Liver (tissue), 9 donors: ENCODE measurements around the gene DCAF8. TPM values are rescaled to one million over a fixed set of nuclear protein-coding genes. Genes with fewer than 3 reads are reported as not detected.

Experiments
- DNase-seq: peaks from one replicate; pipeline ENCODE4 v3.0.0-alpha.2; 2017; ENCODE audit warnings: low spot score
- H3K27ac ChIP-seq, 2 donors: one replicate each; pipeline ENCODE4 v1.7.0; 2013; ENCODE audit warnings: inconsistent platforms in 2 of 2, low read length in 2 of 2, control low read depth in 1 of 2, low read depth in 1 of 2, mild to moderate bottlenecking in 1 of 2
- H3K27me3 ChIP-seq, 4 donors: one replicate each; pipeline versions ENCODE4 v1.6.1 to v1.7.0; 2013; ENCODE audit warnings: low read length in 3 of 4, inconsistent platforms in 1 of 4, mild to moderate bottlenecking in 1 of 4, moderate library complexity in 1 of 4; ENCODE audit not compliant: control insufficient read depth in 4 of 4, insufficient read depth in 4 of 4
- H3K36me3 ChIP-seq, 4 donors: one replicate each; pipeline versions ENCODE4 v1.6.1 to v1.7.0; 2013; ENCODE audit warnings: low read length in 3 of 4, mild to moderate bottlenecking in 3 of 4, low read depth in 1 of 4, moderate library complexity in 1 of 4; ENCODE audit not compliant: control insufficient read depth in 4 of 4, insufficient read depth in 3 of 4
- H3K4me1 ChIP-seq, 4 donors: one replicate each; pipeline versions ENCODE4 v1.6.1 to v1.7.0; 2013; ENCODE audit warnings: low read length in 3 of 4, mild to moderate bottlenecking in 3 of 4, moderate library complexity in 1 of 4; ENCODE audit not compliant: control insufficient read depth in 4 of 4, insufficient read depth in 4 of 4
- H3K4me3 ChIP-seq, 3 donors: one replicate each; pipeline versions ENCODE4 v1.6.1 to v1.7.0; 2013; ENCODE audit warnings: low read length in 3 of 3, control low read depth in 1 of 3, low read depth in 1 of 3, mild to moderate bottlenecking in 1 of 3
- H3K9ac ChIP-seq, 2 donors: one replicate each; pipeline ENCODE4 v1.7.0; 2013; ENCODE audit warnings: low read length in 2 of 2, mild to moderate bottlenecking in 2 of 2, moderate library complexity in 2 of 2, control low read depth in 1 of 2, low read depth in 1 of 2
- H3K9me3 ChIP-seq, 4 donors: one replicate each; pipeline versions ENCODE4 v1.6.1 to v1.7.0; 2013; ENCODE audit warnings: low read length in 3 of 4; ENCODE audit not compliant: control insufficient read depth in 4 of 4
- EGR1 ChIP-seq, 2 donors: IDR thresholded peaks; 2 replicates each; pipeline ENCODE4 v1.6.1; 2016 to 2018; ENCODE audit warnings: antibody characterized with exemption in 2 of 2, low read depth in 2 of 2
- FOXA1 ChIP-seq: IDR thresholded peaks from 2 replicates; pipeline ENCODE4 v1.6.1; 2016; ENCODE audit warnings: antibody characterized with exemption
- FOXA2 ChIP-seq: IDR thresholded peaks from 2 replicates; pipeline ENCODE4 v1.6.1; 2016; ENCODE audit warnings: antibody characterized with exemption
- GABPA ChIP-seq, 2 donors: IDR thresholded peaks in 1 of 2; conservative IDR thresholded peaks in 1 of 2; 2 replicates each; pipeline ENCODE4 v1.6.1; 2016; ENCODE audit warnings: antibody characterized with exemption in 2 of 2, mild to moderate bottlenecking in 1 of 2, moderate library complexity in 1 of 2
- HNF4A ChIP-seq, 2 donors: conservative IDR thresholded peaks; 2 replicates each; pipeline ENCODE4 v1.6.1; 2016; ENCODE audit warnings: antibody characterized with exemption in 2 of 2, mild to moderate bottlenecking in 2 of 2
- HNF4G ChIP-seq: IDR thresholded peaks from 2 replicates; pipeline ENCODE4 v1.6.1; 2016; ENCODE audit warnings: antibody characterized with exemption
- JUND ChIP-seq, 2 donors: IDR thresholded peaks; 2 replicates each; pipeline ENCODE4 v1.6.1; 2016; ENCODE audit warnings: antibody characterized with exemption in 2 of 2
- NR2F2 ChIP-seq: IDR thresholded peaks from 2 replicates; pipeline ENCODE4 v1.6.1; 2016; ENCODE audit warnings: antibody characterized with exemption
- RAD21 ChIP-seq, 2 donors: IDR thresholded peaks; 2 replicates each; pipeline ENCODE4 v1.6.1; 2016; ENCODE audit warnings: antibody characterized with exemption in 2 of 2, mild to moderate bottlenecking in 2 of 2
- RXRA ChIP-seq, 2 donors: IDR thresholded peaks; 2 replicates each; pipeline ENCODE4 v1.6.1; 2017 to 2018; ENCODE audit warnings: antibody characterized with exemption in 2 of 2, mild to moderate bottlenecking in 1 of 2
- SP1 ChIP-seq: IDR thresholded peaks from 2 replicates; pipeline ENCODE4 v1.6.1; 2018; ENCODE audit warnings: antibody characterized with exemption, mild to moderate bottlenecking
- TAF1 ChIP-seq: conservative IDR thresholded peaks from 2 replicates; pipeline ENCODE4 v1.6.1; 2016; ENCODE audit warnings: antibody characterized with exemption, mild to moderate bottlenecking
- YY1 ChIP-seq: IDR thresholded peaks from 2 replicates; pipeline ENCODE4 v1.6.1; 2016; ENCODE audit warnings: antibody characterized with exemption, mild to moderate bottlenecking
- WGBS: extraction: QIAGEN DNeasy Blood & Tissue Kit; methylation state at CpG from one replicate; pipeline ENCODE4 v1.1.7; 2013; 5-methylcytosine and 5-hydroxymethylcytosine counted together
- polyA plus RNA-seq, 2 donors: library from polyadenylated mRNA; stranded (reverse) in 1 of 2; unstranded in 1 of 2; fragments of 200-250 nt in 1 of 2; fragments of >200 nt in 1 of 2; fragmentation: Nextera tagmentation in 1 of 2; extraction: Ambion mirVana in 1 of 2; gene quantifications; one replicate each; pipeline versions ENCODE4 v1.2.1 to v1.2.3, GENCODE V29; 2013 to 2015
- total RNA-seq, 2 donors: library from RNA; depleted of rRNA; stranded (reverse); fragments of >200 nt; gene quantifications; one replicate each; pipeline ENCODE4 v1.2.3, GENCODE V29; 2014
- TF ChIP-seq, protein P1 (sequence below): IDR thresholded peaks from 2 replicates; pipeline ENCODE4 v1.6.1; 2016; ENCODE audit warnings: antibody characterized with exemption, mild to moderate bottlenecking
- TF ChIP-seq, protein P2 (sequence below): IDR thresholded peaks from 2 replicates; pipeline ENCODE4 v1.6.1; 2016; ENCODE audit warnings: antibody characterized with exemption
- TF ChIP-seq, protein P3 (sequence below): IDR thresholded peaks from 2 replicates; pipeline ENCODE4 v1.6.1; 2016; ENCODE audit warnings: antibody characterized with exemption
- TF ChIP-seq, protein P4 (sequence below): IDR thresholded peaks from 2 replicates; pipeline ENCODE4 v1.6.1; 2016; ENCODE audit warnings: antibody characterized with exemption
- TF ChIP-seq, protein P5 (sequence below): fragments of 150-350 bp; IDR thresholded peaks from 2 replicates; pipeline ENCODE4 v1.5.1; 2017; ENCODE audit warnings: improper control_type of control experiment, low read depth, low read length; ENCODE audit not compliant: missing input control
- donor health status: healthy.
- donor health status: healthy.
- donor health status: healthy.
- donor health status: healthy.
- donor health status: healthy.

Gene DCAF8
- total and polyA plus RNA-seq, 4 donors = 80.3 to 199 (median 102) TPM

DNA sequence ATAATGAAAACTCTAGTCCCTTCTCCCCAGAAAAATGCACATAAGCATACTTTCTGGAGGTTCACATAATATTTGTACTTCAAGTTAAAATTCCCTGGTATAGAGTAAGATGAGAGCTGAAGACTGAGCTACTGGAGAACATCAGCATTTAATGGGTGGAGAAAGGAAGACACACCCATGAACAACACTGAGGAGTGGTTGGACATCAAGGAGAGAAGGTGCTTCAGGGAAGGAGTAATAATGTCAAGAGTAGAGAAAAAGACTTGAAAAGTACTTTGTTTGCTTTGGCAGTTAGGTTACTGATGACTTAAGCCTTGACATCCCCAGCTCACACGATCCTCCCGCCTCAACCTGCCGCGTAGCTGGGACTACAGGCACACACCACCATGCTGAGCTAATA lies 35.3 kb downstream of the DCAF8 start:
- Histone ChIP-seq H3K27me3 (no peaks in the 10 kb centered on the region), H3K27ac (no peak overlapping the region), H3K9ac (no peak overlapping the region), H3K4me1 (no peaks in the 10 kb centered on the region), H3K9me3 (no peaks in the 10 kb centered on the region), H3K36me3 (peaks cover 8 to 90% (median 84%) of the 10 kb centered on the region in 4 donors), H3K4me3 (no peak overlapping the region)
- DNase-seq = no peak
- WGBS = 90% methylated on average over 4 of the region's 4 CpGs
- TF ChIP-seq, protein P1, sequence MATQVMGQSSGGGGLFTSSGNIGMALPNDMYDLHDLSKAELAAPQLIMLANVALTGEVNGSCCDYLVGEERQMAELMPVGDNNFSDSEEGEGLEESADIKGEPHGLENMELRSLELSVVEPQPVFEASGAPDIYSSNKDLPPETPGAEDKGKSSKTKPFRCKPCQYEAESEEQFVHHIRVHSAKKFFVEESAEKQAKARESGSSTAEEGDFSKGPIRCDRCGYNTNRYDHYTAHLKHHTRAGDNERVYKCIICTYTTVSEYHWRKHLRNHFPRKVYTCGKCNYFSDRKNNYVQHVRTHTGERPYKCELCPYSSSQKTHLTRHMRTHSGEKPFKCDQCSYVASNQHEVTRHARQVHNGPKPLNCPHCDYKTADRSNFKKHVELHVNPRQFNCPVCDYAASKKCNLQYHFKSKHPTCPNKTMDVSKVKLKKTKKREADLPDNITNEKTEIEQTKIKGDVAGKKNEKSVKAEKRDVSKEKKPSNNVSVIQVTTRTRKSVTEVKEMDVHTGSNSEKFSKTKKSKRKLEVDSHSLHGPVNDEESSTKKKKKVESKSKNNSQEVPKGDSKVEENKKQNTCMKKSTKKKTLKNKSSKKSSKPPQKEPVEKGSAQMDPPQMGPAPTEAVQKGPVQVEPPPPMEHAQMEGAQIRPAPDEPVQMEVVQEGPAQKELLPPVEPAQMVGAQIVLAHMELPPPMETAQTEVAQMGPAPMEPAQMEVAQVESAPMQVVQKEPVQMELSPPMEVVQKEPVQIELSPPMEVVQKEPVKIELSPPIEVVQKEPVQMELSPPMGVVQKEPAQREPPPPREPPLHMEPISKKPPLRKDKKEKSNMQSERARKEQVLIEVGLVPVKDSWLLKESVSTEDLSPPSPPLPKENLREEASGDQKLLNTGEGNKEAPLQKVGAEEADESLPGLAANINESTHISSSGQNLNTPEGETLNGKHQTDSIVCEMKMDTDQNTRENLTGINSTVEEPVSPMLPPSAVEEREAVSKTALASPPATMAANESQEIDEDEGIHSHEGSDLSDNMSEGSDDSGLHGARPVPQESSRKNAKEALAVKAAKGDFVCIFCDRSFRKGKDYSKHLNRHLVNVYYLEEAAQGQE = no peak
- TF ChIP-seq NR2F2 (no peak), JUND (IDR thresholded peaks at IDR 0.05) (no peak), FOXA1 (no peak), GABPA (IDR thresholded peaks at IDR 0.05 in 1 of 2, conservative IDR thresholded peaks at IDR 0.05 in 1 of 2) (no peak), SP1 (no peak), RAD21 (IDR thresholded peaks at IDR 0.05) (no peak), EGR1 (IDR thresholded peaks at IDR 0.05; ENCODE audit: low read depth in 2 of 2) (no peak), RXRA (IDR thresholded peaks at IDR 0.05) (no peak), TAF1 (no peak), HNF4A (conservative IDR thresholded peaks at IDR 0.05) (no peak), YY1 (no peak), FOXA2 (no peak), HNF4G (no peak)
- TF ChIP-seq, protein P2, sequence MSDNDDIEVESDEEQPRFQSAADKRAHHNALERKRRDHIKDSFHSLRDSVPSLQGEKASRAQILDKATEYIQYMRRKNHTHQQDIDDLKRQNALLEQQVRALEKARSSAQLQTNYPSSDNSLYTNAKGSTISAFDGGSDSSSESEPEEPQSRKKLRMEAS = no peak
- TF ChIP-seq, protein P3, sequence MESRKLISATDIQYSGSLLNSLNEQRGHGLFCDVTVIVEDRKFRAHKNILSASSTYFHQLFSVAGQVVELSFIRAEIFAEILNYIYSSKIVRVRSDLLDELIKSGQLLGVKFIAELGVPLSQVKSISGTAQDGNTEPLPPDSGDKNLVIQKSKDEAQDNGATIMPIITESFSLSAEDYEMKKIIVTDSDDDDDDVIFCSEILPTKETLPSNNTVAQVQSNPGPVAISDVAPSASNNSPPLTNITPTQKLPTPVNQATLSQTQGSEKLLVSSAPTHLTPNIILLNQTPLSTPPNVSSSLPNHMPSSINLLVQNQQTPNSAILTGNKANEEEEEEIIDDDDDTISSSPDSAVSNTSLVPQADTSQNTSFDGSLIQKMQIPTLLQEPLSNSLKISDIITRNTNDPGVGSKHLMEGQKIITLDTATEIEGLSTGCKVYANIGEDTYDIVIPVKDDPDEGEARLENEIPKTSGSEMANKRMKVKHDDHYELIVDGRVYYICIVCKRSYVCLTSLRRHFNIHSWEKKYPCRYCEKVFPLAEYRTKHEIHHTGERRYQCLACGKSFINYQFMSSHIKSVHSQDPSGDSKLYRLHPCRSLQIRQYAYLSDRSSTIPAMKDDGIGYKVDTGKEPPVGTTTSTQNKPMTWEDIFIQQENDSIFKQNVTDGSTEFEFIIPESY = no peak
- TF ChIP-seq, protein P4, sequence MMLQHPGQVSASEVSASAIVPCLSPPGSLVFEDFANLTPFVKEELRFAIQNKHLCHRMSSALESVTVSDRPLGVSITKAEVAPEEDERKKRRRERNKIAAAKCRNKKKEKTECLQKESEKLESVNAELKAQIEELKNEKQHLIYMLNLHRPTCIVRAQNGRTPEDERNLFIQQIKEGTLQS = no peak
- TF ChIP-seq, protein P5, sequence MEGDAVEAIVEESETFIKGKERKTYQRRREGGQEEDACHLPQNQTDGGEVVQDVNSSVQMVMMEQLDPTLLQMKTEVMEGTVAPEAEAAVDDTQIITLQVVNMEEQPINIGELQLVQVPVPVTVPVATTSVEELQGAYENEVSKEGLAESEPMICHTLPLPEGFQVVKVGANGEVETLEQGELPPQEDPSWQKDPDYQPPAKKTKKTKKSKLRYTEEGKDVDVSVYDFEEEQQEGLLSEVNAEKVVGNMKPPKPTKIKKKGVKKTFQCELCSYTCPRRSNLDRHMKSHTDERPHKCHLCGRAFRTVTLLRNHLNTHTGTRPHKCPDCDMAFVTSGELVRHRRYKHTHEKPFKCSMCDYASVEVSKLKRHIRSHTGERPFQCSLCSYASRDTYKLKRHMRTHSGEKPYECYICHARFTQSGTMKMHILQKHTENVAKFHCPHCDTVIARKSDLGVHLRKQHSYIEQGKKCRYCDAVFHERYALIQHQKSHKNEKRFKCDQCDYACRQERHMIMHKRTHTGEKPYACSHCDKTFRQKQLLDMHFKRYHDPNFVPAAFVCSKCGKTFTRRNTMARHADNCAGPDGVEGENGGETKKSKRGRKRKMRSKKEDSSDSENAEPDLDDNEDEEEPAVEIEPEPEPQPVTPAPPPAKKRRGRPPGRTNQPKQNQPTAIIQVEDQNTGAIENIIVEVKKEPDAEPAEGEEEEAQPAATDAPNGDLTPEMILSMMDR = no peak
